HG02870 (cell line): ENCODE results near the gene GNG14.
"Not testable (repeated sequence)": the region's sequence is repeated elsewhere in the genome, so short reads cannot be mapped to it uniquely, and the experiment has no call there.

ENCODE experiments used
- ATAC-seq: cut with Tn5 transposase; IDR thresholded peaks from one replicate; pipeline ENCODE4 v1.9.1; 2021; ENCODE audit warnings: mild to moderate bottlenecking, moderate library complexity; ENCODE audit not compliant: unreplicated experiment

The GNG14 gene

DNA sequence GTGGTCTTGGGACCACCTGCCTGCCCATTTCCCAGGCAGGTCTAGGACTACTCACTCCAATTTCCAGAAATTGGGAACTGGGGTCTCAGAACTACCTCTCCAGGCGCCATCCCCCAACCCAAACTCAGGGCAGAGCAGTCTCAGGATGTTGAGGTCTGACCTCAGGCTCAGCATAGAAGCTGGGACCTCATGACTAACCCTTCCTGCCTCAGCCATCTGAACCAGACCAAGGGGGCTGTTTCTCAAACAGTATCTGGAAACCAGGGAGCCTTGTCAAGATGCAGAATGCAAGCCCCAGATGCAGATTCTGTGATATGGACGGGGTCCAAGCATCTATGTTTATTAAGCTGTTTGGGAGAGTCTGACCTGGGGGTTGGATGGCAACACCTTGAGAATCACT lies 7.3 kb downstream of the GNG14 start:
- ATAC-seq: no peak

DNA sequence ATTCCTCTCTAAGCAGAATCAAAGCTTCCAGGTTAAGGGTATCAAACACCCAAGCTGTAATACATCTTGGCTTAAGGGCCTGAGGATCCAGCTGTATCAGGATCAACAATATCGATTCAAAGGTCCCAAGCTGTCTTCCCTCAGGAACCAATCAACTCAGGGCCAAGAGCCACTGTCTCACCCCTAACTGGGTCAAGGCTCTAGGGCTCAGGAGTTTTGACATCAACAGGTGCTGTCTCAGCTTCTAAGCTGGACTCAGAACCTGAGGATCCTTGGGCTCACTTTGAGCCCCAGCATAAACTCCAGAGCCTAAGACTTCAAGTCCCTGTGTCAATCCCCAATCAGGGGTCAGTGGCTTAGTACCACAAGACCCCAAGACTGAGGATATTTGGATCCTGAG lies 7.7 kb downstream of the GNG14 start:
- no peak for ATAC-seq

DNA sequence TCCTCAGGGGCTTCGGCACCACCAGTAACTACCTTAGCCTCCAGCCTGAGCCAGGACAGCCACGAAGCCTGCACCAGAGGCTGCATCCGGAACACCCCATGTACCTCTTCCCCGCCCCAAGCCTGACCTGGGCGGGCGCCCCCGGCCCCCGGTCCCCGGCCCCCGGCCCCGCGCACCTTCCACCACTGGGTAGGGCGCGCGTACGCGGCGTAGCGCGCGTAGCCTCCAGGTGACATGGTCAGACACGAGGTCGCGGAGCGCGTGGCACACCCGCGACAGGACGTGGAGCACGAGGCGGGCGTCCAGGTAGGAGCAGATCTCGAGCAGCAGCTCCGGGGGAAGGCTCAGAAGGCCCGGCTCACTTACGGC lies 8.2 kb downstream of the GNG14 start:
- no peak for ATAC-seq

DNA sequence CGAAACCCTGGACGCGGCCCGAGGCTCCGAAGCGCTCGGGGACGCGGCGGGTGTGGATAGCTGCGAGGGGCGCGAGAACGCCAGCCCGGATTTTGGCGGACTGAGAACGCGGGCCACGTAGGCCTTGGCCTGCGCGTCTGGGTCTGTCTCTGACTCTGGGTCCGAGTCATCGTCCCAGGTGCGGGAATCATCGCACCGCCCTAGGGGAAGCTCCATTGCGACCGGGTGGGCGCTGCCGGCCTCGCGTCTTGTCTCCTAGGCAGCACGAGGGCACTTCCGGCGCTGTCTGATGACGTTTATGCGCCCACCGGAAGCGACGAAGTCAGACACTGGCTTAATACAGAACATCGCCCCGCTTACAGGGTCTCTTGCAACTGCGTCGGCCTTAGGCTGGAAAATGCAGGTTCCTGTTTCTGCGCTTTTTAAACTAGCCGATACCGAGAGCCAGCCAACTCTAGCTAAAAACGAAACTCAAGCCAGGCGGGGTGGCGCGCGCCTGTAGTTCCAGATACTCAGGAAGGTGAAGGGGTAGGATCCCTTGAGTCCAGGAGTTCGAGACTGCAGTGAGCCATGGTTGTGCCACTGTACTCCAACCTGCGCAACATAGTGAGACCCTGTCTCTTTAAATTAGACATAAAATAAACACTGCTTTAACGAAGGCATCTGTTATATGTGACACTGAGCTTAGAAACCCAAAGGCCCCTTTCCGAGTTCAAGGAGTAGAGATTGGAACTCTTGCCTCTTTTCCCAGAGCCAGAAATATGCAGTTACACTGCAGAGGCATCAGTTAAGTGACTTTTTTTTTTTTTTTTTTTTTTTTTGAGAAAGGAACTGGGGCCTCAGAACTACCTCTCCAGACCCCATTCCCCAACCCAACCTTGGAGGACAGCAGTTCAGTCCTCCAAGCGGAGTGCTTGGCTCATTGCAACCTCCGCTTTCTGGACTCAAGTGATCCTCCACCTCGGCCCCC lies 8.9 kb downstream of the GNG14 start, which contains the start of gene FBXW9:
FBXW9 (minus strand) TSS at position 266 of the 970 bp plus-strand sequence; CDS start at position 216, 50 bp downstream.
- peak; percentile 80 for ATAC-seq

DNA sequence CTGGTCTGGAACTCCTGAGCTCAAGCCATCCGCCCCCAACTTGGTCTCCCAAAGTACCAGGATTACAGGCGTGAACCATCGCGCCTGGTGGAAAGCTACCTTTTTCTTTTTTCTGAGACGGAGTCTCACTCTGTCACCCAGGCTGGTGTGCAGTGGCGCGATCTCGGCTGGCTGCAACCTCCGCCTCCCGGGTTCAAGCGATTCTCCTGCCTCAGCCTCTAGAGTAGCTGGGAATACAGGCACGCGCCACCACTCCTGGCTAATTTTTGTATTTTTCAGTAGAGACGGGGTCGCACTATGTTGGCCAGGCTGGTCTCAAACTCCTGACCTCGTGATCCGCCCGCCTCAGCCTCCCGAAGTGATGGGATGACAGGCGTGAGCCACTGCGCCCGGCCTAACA lies 9.6 kb downstream of the GNG14 start:
- not testable (repeated sequence) for ATAC-seq

DNA sequence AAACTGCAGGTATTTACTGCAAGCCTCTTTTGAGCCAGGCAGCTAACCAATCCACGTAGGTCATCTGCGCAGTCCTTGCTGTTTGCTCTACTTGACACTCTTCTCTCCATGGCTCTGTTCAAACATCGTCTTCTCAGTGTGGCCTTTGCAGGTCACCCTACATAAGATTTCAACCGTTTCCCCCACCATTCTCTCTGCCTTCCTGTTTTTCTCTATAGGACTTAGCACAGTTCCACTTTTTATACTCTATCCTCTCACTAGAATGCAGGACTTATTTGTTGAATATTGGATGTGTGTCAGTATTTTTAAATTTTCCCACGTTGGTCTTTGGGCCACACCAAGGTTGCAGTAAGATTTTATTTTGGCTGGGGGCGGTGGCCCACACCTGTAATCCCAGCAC lies 10.3 kb downstream of the GNG14 start:
- ATAC-seq: no peak

DNA sequence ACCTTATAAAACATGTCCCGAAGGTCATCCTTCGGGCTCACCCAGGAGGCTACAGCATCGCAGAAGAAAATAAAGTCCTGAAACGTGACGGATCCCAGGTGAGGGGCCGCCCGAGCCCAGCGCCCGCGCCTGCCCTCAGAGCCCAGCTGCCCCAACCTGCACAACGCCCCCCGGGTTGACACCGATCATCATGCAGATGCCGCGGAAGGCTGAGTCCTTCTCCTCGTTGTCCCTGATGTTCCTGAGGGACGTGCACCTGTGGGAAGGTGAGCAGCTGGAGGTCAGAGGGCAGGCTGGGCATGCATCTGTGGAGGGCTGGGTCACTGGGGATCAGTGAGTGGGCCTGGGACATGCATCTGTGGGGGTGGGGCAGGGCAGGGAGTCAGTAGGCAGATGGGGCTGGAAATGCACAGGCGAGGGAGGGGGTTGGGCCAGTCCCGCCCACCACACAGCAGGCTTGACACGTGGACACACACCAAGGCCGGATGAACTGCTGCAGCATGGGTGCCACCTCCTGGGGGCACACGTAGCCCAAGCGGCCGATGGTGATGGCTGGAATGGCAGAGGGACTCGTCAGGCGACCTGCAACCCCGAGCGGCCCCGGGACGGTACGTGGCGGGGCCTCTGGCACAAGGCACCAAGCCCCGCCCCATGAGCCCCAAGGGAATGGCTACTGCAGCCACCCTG lies 13.9 kb downstream of the GNG14 start:
- no peak for ATAC-seq

DNA sequence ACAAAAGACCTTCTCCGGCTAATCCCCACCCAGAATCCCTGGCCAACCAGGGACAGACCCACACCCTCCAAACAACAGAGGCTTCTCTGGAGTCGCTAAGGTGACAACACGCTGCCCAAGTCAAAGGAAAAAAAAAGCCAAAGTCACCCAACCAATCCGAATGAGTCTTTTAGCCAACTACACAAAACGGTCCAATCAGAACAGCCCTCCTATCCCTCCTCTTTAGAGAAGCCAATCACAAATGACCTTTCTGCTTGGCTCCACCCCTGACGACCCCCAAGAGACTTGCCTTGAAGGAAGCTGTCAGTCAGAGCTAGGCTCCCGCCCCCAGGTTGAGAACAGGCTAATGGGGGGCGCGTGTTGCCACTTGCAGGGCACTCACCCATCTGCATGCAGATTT lies 15.2 kb downstream of the GNG14 start:
- no peak for ATAC-seq

DNA sequence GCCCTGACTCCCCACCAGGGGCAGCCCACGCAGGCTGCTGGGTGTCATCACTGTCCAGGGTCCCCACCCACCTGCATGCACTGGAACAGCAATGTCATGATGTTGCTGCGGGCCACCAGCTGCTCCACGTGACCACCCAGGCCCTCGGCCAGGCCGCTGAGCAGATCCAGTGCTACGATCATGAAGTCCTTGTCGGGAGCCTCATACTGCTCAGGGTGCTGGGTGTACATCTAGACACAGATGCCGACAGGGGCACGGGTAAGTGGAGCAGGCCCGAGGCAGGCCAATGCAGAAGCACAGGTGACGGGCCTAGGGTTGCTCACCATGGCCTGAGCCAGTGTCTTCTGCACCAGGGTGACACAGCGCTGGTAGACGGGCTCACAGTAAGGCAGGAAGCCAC lies 17.4 kb downstream of the GNG14 start:
- no peak for ATAC-seq

DNA sequence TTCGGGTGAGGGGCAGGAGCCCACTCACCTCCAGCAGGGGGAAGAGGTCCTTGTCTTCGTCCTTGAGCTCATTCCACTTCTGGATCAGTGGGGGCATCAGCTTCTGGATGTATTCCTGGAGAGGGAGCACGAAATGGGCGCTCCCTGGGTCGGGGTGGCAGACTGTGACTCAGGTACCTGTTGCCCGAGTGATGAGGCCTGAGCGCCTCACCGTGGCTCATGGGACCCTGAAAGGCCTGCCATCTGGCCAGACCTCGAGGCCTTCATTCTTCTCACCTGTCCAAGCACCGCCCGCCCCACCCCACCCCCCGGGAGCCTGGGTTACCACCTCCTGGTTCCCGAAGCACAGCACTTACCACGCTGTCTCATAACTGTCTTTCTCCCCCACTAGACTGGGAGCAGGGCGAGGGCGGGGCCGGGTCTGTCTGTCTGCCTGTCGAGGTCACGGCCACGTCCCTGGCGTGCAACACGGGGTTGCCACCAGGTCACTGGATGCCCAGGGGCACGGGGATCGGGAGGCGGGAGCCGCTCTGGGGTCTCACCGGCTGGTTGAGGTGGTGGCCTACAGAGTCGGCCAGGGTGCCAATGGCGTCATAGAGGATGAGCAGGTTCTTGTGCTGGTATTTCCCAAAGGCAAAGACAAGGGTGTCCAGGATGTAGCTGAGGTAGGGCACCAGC lies 18.0 kb downstream of the GNG14 start:
- no peak for ATAC-seq

DNA sequence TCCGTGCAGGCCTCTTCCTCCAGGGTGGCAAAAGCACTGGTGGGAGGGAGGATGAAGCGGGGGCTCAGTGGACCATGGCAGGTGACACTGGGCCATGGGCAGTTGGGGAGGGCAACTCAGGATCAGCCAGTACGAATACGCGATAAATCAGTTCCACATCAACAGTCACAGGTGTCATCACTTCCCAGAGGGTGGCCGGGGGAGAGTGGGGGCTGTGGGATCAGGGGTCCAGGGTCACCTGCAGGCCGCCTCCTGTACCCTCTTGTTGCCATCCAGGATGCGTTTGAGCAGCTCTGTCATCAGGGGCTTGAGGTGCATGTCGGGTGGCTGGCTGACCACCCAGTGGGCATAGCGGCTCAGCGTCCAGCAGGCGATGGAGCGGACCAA lies 18.5 kb downstream of the GNG14 start:
- no peak for ATAC-seq

DNA sequence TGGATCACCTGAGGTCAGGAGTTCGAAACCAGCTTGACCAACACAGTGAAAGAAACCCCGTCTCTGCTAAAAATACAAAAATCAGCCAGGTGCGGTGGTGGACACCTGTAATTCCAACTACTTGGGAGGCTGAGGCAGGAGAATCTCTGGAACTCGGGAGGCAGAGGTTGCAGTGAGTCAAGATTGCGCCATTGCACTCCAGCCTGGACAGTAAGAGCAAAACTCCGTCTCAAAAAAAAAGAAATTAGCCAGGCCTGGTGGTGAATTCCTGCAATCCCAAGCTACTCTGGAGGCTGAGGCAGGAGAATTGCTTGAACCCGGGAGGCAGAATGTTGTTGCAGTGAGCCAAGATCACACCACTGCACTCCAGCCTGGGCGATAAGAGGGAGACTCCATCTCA lies 20.8 kb downstream of the GNG14 start:
- no peak for ATAC-seq

DNA sequence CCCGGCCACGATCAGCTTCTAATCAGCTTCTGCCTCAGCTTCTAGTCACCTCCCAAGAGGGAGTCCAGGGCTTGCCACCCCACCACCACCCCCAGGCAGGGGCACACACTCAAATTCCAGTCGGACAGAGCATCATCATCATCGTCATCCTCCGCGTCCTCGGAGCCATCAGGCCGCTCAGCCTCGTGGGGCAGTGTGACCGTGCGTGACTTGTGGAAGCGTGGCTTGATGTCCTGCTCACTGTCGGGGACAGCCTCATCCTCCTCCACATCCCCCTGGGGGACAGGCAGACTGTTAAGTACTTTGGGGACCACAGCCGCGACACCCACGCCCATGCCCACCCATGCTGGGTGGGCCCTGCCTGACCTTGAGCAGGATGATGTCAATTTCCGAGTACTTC lies 23.4 kb downstream of the GNG14 start:
- ATAC-seq: no peak

DNA sequence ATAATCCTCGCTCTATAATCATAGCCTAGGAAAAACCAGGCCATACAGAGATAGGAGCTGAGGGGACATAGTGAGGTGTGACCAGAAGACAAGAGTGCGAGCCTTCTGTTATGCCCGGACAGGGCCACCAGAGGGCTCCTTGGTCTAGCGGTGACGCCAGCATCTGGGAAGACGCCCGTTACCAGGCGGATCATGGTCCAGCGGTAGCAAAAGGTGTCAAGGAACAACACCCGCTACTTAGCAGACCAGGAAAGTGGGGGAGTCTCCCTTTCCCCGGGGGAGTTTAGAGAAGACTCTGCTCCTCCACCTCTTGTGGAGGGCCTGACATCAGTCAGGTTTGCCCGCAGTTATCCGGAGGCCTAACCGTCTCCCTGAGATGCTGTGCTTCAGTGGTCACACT lies 24.3 kb downstream of the GNG14 start:
- ATAC-seq: not testable (repeated sequence)

DNA sequence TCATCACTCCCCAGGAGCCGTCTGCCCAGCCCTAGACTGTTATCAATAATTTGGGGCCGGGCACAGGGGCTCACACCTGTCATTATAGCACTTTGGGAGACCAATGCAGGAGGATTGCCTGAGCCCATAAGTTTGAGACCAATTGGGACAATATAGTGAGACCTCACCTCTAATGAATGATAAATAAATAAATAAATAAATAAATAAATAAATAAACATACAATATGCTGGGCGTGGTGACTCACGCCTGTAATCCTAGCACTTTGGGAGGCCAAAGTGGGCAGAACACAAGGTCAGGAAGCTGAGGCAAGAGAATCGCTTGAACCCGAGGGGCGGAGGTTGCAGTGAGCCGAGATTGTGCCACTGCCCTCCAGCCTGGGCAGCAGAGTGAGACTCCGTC lies 25.5 kb downstream of the GNG14 start:
- not testable (repeated sequence) for ATAC-seq

DNA sequence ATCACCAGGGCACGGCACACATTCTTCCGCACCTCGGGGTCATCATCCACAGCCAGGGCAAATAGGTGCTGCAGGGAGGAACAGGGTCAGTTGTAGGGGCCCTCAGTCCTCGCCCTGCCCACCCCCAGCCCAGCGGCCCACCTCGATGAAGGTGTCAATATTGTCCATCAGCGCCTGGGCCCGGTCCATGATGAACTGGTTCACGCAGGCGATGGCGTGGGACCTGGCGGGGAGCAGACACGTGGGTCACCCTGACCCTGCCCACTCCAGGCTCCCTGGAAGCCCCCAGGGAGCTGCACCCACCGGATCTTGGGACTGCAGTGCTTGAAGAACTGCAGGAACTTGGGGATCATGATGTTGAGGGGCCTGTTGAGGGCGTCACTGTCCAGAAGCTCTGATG lies 27.3 kb downstream of the GNG14 start:
- no peak for ATAC-seq

DNA sequence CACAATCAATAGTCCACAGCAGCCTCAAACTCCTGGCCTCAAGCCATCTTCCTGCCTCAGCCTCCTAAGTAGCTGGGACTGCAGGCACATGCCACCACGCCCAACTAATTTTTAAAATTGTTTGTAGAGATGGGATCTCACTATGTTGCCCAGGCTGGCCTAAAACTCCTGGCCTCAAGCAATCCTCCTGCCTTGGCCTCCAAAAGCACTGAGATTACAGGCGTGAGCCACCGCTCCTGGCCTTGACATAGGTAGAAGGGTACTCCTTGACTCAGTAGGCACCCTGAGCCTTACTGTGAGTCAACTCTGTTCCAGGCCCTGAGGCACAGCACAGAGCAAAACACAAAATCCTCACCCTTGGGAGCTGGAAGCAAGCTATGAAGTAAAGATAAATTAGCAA lies 28.1 kb downstream of the GNG14 start:
- ATAC-seq: no peak

DNA sequence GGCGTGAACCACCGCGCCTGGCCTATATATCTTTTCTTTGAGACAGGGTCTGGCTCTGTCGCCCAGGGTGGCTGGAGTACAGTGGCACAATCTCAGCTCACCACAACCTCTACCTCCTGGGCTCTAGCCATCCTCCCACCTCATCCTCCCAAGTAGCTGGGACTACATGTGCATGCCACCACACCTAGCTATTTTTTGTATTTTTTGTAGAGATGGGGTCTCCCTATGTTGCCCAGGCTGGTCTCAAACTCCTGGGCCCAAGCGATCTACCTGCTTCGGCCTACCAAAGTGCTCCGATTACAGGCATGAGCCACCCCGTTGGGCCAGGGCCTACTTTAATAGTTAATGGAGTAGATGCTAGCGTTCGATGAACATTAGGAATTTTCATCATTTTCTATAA lies 32.5 kb downstream of the GNG14 start:
- no peak for ATAC-seq

DNA sequence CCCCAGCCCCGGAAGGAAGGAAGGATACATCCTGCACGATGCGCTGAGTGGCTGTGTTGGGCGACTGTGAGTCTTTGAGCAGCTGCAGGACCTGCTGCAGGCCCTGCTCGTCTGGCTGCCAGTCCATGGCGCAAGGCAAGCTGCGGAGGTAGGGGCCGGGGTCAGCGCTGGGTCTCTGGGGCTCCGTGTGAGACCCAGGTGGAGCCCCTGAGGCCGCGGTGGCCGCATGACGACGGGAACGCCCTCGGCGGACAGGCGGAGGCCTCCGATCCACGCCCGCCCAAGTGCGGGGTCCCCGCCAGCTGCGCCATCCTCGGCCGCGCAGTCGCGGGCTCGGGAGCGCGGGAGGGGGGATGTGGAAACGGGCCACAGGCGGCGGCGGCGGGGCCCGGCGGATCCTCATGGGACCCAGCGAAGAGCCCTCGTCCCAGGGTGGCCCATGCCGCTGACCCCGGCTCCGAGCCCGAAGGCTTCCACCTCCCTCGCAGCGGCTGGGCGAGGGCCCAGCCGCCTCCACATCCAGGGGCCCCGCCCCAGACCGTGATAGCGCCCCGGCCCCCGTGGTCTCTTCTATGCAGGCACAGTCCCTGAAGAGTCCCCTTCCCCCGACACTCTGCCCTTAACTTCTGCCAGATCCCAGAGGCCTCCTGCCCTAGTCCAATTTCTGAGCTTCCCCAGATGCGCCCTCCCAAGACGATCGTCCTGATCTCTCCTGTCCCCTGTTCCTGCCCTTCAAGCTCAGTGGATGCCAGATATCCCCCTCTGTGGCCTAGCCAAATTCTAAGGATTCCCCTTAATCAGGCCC lies 33.3 kb downstream of the GNG14 start:
- ATAC-seq: no peak

DNA sequence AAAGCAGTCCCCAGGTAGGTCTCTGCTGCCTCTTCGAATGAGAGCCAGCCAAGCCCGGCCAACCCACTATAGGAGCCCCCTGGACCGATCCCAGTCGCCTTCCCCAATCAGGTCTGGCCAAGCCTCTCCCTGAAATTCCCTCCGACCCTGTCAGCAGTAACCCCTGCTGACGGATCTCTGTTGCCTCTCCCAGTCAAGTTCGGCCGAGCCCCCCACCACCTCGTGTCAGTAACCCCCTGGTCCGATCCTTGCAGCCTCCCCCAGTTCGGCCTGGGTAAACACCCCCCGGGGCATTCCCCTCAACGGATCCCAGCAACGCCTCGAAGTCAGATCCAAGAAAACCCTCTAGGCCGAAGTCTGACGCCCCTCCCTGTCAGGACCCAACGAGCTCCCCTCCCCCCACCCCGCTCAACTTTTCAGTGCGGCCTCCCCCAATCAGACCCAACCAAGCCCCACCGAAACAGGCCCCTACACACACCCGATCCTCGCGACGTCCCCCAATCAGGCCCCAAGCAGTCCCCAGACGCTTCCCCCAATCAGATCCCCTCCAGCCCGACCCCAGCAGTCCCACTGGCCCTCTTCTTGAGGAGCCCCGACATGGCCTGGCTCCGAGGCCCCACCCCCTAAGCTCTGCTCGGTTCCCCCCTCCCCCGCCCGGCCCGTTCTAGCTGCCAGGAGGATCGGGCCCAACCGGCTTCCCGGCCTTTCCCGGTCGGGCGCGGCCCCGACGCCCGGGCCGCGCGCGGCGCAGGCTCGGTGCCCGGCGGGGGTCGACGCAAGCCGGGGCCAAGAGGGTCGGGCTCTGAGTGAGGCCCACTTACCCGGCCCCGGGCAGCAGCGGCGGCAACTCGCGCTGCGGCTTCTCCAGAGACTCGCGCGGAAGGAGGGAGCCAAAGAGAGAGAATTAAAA lies 34.1 kb downstream of the GNG14 start:
- ATAC-seq: peak; percentile 10
